ENCODE measurements around the gene NOTUM. TPM values are rescaled to one million over a fixed set of nuclear protein-coding genes. Genes with fewer than 3 reads are reported as not detected.

Gene NOTUM
- not detected for polyA plus RNA-seq (ENCODE audit: low read depth in 6 of 6)

DNA sequence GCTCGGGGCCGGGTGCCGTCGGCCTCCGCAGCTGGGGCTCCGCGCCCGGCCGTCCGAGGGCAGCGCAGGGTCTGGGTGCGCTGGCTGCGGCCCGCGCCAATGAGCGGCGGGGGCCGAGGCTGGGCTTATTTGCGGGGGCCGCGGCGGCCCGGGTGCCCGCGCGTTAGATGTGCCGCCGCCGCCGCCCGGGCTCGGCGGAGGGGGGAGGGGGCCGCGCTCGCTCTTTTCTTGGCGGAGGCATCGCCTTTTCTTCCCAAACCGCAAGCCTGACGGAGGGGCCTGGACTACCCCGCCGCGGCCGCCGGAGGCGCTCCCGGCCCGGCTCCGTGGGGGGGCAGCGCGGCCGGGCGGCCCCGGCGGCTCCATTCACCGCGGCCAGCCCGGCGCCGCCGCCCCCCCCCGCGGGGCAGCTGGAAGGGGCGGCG lies at the start of gene NOTUM:
NOTUM (minus strand) TSS at position 101 of the 425 bp plus-strand sequence. CDS start 278 bp downstream, outside the sequence.
- no peak within 1 kb of the TSS for H3K27ac Mint-ChIP-seq
- H3K4me3 Mint-ChIP-seq: peak within 1 kb of the TSS in 4 of 8 donors; percentile 30 to 72 (median 55)
- no peak for DNase-seq
- peaks cover 0 to 9% (median 6%) of the 10 kb centered on the region in 3 donors for H3K4me1 Mint-ChIP-seq
- H3K36me3 Mint-ChIP-seq: no peaks in the 10 kb centered on the region
- no peak for ATAC-seq (ENCODE audit: low read depth in 2 of 2)
- peaks cover 18 to 51% (median 31%) of the 10 kb centered on the region in 3 donors for H3K27me3 Mint-ChIP-seq
- no peaks in the 10 kb centered on the region for H3K9me3 Mint-ChIP-seq

DNA sequence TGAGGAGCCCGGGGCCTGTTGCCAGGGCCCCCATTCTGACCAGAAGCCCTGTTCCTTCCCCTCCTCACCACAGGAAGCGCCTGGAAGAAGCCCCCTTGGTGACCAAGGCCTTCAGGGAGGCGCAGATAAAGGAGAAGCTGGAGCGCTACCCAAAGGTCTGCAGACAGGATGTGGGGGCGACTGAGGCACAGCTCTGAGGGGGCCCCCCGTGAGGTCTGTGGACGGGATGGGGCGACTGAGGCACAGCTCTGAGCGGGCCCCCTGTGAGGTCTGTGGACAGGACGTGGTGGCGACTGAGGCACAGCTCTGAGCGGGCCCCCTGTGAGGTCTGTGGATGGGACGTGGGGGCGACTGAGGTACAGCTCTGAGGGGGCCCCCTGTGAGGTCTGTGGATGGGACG lies 48.4 kb upstream of the NOTUM start:
- no peak overlapping the region for H3K27ac Mint-ChIP-seq
- ATAC-seq (ENCODE audit: low read depth in 2 of 2) (no peak), DNase-seq (no peak)
- no peaks in the 10 kb centered on the region for H3K9me3 Mint-ChIP-seq
- H3K4me3 Mint-ChIP-seq: no peak overlapping the region
- H3K27me3 Mint-ChIP-seq: no peaks in the 10 kb centered on the region
- H3K4me1 Mint-ChIP-seq: no peaks in the 10 kb centered on the region
- no peaks in the 10 kb centered on the region for H3K36me3 Mint-ChIP-seq

DNA sequence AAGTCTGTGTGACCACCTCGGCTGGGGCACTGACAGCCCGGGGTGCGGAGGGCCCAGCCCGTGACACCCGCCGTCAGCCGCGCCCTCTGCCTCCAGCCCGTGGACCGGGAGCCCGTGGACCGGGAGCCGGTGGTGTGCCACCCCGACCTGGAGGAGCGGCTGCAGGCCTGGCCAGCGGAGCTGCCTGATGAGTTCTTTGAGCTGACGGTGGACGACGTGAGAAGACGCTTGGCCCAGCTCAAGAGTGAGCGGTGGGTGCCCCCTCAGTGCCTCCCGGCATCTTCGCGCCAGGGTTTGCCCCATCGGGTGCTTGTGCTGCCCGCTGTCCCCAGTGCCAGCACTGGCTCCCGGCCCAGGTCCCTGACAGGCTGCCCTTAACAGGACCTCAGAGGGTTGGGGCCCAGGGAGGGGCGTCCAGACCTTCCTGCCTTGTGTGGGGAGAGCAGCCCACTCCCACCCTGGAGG lies 48.0 kb upstream of the NOTUM start:
- Mint-ChIP-seq H3K4me3 (no peak overlapping the region), H3K27ac (no peak overlapping the region), H3K27me3 (no peaks in the 10 kb centered on the region), H3K4me1 (no peaks in the 10 kb centered on the region), H3K9me3 (no peaks in the 10 kb centered on the region), H3K36me3 (no peaks in the 10 kb centered on the region)
- no peak for DNase-seq
- ATAC-seq (ENCODE audit: low read depth in 2 of 2): no peak

- no peak for ATAC-seq (ENCODE audit: low read depth in 2 of 2)
- no peak for DNase-seq
- no peaks in the 10 kb centered on the region for H3K27me3 Mint-ChIP-seq
- H3K4me1 Mint-ChIP-seq: no peaks in the 10 kb centered on the region
- no peak overlapping the region for H3K4me3 Mint-ChIP-seq
- H3K9me3 Mint-ChIP-seq: no peaks in the 10 kb centered on the region
- H3K36me3 Mint-ChIP-seq: no peaks in the 10 kb centered on the region
- H3K27ac Mint-ChIP-seq: no peak overlapping the region
These were observed 47.4 kb upstream of the NOTUM start for GRCh38 chr17:82008258-82008940.

- no peak overlapping the region for H3K27ac Mint-ChIP-seq
- ATAC-seq (ENCODE audit: low read depth in 2 of 2) (no peak), DNase-seq (no peak)
- H3K36me3 Mint-ChIP-seq: no peaks in the 10 kb centered on the region
- no peak overlapping the region for H3K4me3 Mint-ChIP-seq
- H3K27me3 Mint-ChIP-seq: no peaks in the 10 kb centered on the region
- no peaks in the 10 kb centered on the region for H3K4me1 Mint-ChIP-seq
- H3K9me3 Mint-ChIP-seq: no peaks in the 10 kb centered on the region
These were observed 46.7 kb upstream of the NOTUM start for GRCh38 chr17:82007495-82008257.

- Mint-ChIP-seq H3K27me3 (no peaks in the 10 kb centered on the region), H3K27ac (no peak overlapping the region), H3K9me3 (no peaks in the 10 kb centered on the region), H3K36me3 (no peaks in the 10 kb centered on the region), H3K4me3 (no peak overlapping the region), H3K4me1 (no peaks in the 10 kb centered on the region)
- ATAC-seq (ENCODE audit: low read depth in 2 of 2): no peak
- no peak for DNase-seq
These were observed 46.2 kb upstream of the NOTUM start for GRCh38 chr17:82007228-82007494.

- Mint-ChIP-seq H3K27me3 (no peaks in the 10 kb centered on the region), H3K27ac (no peak overlapping the region), H3K4me3 (no peak overlapping the region), H3K9me3 (no peaks in the 10 kb centered on the region), H3K4me1 (no peaks in the 10 kb centered on the region), H3K36me3 (no peaks in the 10 kb centered on the region)
- no peak for DNase-seq
- ATAC-seq (ENCODE audit: low read depth in 2 of 2): no peak
These were observed 45.7 kb upstream of the NOTUM start for GRCh38 chr17:82006468-82007227.

DNA sequence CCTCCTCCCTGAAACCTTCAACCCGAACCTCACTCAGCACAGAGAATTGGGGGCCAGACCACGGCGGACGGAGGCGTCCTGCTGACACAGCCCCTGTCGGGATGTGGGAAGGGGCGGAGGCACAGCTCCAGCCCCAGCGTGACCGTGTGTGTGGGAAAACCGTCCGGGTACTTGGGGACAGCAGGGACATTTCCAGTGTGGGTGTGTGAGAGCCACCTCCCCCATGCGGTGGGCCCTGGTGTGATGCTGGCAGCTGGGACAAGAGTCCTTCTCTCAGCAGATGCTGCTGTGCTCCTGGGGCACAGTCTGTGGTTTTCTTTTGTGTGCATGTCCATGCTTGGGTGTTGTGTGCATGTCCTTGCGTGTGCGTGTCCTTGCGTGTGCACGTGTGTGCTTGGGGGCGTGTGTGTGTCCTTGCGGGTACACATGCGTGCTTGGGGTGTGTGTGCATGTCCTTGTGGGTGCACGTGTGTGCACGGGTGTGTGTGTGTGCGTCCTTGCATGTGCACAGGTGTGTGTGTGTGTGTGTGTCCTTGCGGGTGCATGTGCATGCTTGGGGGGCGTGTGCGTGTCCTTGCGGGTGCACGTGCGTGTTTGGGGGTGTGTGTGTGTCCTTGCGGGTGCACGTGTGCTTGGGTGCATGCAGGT lies 44.8 kb upstream of the NOTUM start:
- Mint-ChIP-seq H3K4me1 (no peaks in the 10 kb centered on the region), H3K4me3 (peak overlapping the region in 1 of 8 donors; percentile 29), H3K27me3 (no peaks in the 10 kb centered on the region), H3K9me3 (no peaks in the 10 kb centered on the region), H3K36me3 (no peaks in the 10 kb centered on the region), H3K27ac (no peak overlapping the region)
- DNase-seq (no peak), ATAC-seq (ENCODE audit: low read depth in 2 of 2) (no peak)

- Mint-ChIP-seq H3K27me3 (no peaks in the 10 kb centered on the region), H3K9me3 (no peaks in the 10 kb centered on the region), H3K36me3 (no peaks in the 10 kb centered on the region), H3K4me3 (no peak overlapping the region), H3K4me1 (peaks cover 0 to 4% (median 0%) of the 10 kb centered on the region in 3 donors), H3K27ac (no peak overlapping the region)
- no peak for DNase-seq
- no peak for ATAC-seq (ENCODE audit: low read depth in 2 of 2)
These were observed 43.8 kb upstream of the NOTUM start for GRCh38 chr17:82004517-82005455.

DNA sequence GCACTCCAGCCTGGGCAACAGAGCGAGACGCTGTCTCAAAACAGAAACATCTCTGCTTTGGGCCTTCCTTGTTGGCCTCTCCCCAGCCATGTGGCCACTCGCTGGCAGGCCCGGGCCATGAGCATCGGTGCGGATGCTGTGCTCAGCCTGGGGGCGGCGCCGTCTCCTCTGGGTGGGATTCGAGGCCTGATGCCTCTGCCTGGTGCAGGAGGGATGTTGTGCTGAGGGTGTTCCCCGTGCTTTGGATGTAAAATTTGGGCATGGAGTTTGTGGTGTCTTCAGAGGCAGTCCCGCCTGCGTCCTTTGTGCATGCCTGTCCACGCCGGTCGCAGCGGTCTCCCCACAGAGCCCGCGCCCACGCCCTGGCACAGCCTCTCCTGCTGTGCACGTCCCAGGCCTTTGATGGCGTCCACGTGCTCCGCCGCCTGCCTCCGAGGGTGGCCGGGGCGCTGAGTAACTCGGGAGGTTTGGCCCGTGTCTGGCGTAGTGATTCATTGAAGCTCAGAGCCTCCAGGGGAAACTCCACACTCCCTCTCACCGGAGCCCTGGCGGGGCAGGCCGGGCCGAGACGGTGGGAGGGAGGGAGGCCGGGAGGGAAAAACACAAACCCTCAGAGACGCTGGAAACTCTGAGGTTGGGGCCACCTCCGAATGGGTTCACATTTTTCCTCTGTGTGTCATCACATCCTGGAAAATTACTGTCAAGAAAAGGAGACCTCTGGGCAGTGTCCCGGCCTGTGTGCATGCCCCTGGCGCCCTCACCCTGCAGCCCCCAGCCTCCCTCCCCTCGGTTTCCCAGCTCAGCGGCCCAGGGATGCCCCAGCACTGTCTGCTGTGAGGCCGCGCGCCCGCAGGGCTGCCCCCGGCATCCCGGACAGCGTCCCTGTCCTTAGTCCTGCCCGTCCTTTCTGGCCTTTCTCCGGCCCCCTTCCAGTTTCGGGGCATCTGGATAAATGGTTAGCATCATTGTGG lies 42.7 kb upstream of the NOTUM start:
- ATAC-seq (ENCODE audit: low read depth in 2 of 2): no peak
- no peak for DNase-seq
- Mint-ChIP-seq H3K27me3 (no peaks in the 10 kb centered on the region), H3K4me1 (peaks cover 0 to 4% (median 0%) of the 10 kb centered on the region in 3 donors), H3K27ac (no peak overlapping the region), H3K4me3 (no peak overlapping the region), H3K9me3 (no peaks in the 10 kb centered on the region), H3K36me3 (no peaks in the 10 kb centered on the region)

DNA sequence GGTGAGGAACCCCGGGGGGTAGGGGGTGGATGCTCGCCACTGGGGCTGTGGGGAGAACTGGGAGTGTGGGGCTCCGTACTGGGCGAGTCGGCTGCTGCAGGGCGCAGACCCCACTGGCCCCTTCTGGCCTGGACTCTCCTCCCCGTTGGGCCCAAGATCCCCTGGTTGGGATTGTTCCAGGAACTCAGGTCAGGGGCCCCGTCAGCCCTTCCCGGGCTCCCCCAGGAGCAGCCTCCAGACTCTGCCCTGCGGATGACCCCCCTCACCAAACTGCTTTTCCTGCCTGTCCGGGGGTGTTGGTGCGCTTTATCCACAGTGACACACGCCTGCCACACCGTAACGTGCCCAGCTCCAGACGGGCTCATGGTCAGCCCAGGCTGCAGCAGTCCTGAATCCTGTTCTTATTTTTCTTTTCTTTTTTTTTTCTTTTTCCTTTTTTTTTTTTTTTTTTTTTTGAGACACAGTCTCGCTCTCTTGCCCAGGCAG lies 40.6 kb upstream of the NOTUM start:
- no peak overlapping the region for H3K4me3 Mint-ChIP-seq
- no peaks in the 10 kb centered on the region for H3K36me3 Mint-ChIP-seq
- ATAC-seq (ENCODE audit: low read depth in 2 of 2) (no peak), DNase-seq (no peak)
- peaks cover 0 to 4% (median 0%) of the 10 kb centered on the region in 3 donors for H3K4me1 Mint-ChIP-seq
- H3K9me3 Mint-ChIP-seq: no peaks in the 10 kb centered on the region
- no peak overlapping the region for H3K27ac Mint-ChIP-seq
- H3K27me3 Mint-ChIP-seq: no peaks in the 10 kb centered on the region

Data from naive B cell (primary cell).